D721Med (cell line): Measurements from ENCODE around the gene TAF4.
"Not testable (repeated sequence)": the region's sequence is repeated elsewhere in the genome, so short reads cannot be mapped to it uniquely, and the experiment has no call there.

Source experiments
- DNase-seq: peaks from one replicate; pipeline ENCODE4 v3.0.0; 2011; ENCODE audit warnings: low spot score; ENCODE audit not compliant: insufficient read length
- FAIRE-seq: peaks from 2 replicates; lab custom pipeline; 2011; peaks lifted over from hg19 to GRCh38; lab: Jason Lieb, UNC
- CTCF ChIP-seq: IDR thresholded peaks from 2 replicates; pipeline ENCODE4 v1.5.1; 2012; ENCODE audit warnings: mild to moderate bottlenecking, control low read depth; ENCODE audit not compliant: insufficient read depth; ENCODE audit errors: missing control alignments

The TAF4 gene

GRCh38 chr20:61950641-61951071, 115.0 kb downstream of the TAF4 start:
- no peak for FAIRE-seq
- no peak for TF ChIP-seq CTCF
- DNase-seq = no peak

- TF ChIP-seq CTCF = no peak
- FAIRE-seq = no peak
- DNase-seq = no peak
Observed at GRCh38 chr20:61949714-61950640, 115.7 kb downstream of the TAF4 start.

- DNase-seq (no peak), FAIRE-seq (no peak)
- no peak for TF ChIP-seq CTCF
Observed at GRCh38 chr20:61949363-61949713, 116.3 kb downstream of the TAF4 start.

- no peak for TF ChIP-seq CTCF
- DNase-seq = no peak
- no peak for FAIRE-seq
Observed at GRCh38 chr20:61948586-61949362, 116.9 kb downstream of the TAF4 start.

- DNase-seq, FAIRE-seq: not testable (repeated sequence)
Observed at GRCh38 chr20:61948056-61948455, 117.6 kb downstream of the TAF4 start.

- DNase-seq, FAIRE-seq: not testable (repeated sequence)
Observed at GRCh38 chr20:61945495-61945894, 120.2 kb downstream of the TAF4 start.

GRCh38 chr20:61944967-61945366, 120.7 kb downstream of the TAF4 start:
- DNase-seq, FAIRE-seq: not testable (repeated sequence)

- TF ChIP-seq CTCF = no peak
- no peak for FAIRE-seq
- no peak for DNase-seq
Observed at GRCh38 chr20:61942526-61942925, 123.2 kb downstream of the TAF4 start.
